Brain pericyte (primary cell): Measurements from ENCODE around the gene NFKB2.

Source experiments
- DNase-seq: peaks from one replicate; pipeline ENCODE4 v3.0.0-alpha.2; 2012; ENCODE audit warnings: low read depth, low spot score

Gene NFKB2

GRCh38 chr10:102451105-102451969, 55.8 kb downstream of the NFKB2 start, which contains the start of gene C10orf95:
C10orf95 (minus strand) TSS chr10:102451543; CDS start chr10:102451093, 450 bp downstream.
- DNase-seq: no peak
